NCI-H1092 (cell line): ENCODE measurements around the gene PLXNA4.

Source experiments
- DNase-seq: peaks from one replicate; lab custom pipeline; 2025; lab: John Stamatoyannopoulos, UW

The PLXNA4 gene

GRCh38 chr7:132500727-132501440, 75.4 kb downstream of the PLXNA4 start:
- no peak for DNase-seq

- DNase-seq = no peak
These were observed 76.8 kb downstream of the PLXNA4 start for GRCh38 chr7:132499487-132499886.

DNA sequence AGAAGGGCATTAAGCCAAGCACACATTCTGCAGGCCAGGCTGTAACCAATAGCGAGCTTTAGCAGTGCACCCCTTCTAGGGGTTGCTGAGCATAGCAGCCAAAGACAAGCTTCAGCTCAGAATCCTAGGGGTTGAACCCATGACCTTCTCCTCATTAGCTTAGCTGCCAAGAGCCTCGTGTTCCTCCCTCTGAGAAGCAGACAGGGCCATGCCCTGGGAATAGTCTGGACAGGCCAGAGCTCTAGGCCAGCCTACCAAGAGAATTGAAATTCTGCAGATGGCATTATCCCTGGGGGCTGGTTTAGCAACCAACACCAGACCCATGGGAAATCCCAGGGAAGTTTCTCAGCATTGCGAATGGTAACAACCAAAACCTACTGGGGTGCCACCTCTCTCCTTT, 77.2 kb downstream of the PLXNA4 start:
- DNase-seq = no peak

DNA sequence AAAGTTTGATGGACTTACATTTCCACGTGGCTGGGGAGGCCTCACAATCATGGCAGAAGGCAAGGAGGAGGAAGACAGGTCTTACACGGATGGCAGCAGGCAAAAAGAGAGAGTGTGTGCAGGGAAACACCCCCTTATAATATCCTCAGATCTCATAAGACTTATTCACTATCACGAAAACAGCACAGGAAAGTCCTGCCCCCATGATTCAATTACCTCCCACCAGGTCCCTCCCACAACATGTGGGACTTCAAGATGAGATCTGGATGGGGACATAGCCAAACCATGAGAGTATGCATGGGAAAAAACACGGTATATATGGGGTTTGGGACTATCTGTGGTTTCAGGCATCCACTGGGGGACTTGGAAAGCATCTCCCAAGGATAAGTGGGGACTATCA, 78.0 kb downstream of the PLXNA4 start:
- no peak for DNase-seq

DNA sequence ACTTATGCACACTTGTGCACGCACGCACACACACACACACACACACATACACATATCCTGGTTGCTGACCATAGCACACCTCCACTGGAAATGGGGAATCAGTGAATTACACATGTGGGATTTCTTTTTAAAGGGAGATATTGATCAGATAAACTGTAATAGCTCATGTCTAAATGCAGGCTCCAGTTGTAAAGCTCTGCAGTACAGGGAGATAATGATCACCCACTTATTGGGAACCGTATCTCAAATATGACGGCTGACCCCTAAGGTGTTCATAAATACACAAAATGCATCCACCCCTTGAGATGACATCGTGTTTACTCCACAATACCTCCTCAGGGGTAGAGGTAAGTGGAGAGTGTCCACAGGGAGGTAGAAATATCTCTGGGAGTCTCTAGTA, 79.2 kb downstream of the PLXNA4 start:
- no peak for DNase-seq

DNA sequence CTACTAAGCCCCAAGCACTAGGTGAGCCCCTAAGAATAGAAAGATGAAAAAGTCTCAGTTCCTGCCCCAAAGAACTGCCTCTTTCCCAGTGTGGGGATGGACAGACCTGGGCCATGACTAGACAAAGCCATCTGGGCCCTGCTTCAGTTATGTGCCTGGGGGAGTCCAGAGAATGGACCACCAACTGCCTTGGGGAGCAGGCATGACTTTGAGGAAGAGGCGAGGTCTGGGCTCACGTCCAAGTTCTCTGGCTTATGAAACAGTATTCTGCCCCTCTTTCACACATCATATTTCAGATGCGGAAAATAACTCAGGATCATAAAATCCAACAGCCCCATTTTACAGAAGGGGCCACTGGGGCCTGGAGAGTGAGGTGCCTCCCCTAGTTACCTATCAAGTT, 80.3 kb downstream of the PLXNA4 start:
- DNase-seq = no peak

DNA sequence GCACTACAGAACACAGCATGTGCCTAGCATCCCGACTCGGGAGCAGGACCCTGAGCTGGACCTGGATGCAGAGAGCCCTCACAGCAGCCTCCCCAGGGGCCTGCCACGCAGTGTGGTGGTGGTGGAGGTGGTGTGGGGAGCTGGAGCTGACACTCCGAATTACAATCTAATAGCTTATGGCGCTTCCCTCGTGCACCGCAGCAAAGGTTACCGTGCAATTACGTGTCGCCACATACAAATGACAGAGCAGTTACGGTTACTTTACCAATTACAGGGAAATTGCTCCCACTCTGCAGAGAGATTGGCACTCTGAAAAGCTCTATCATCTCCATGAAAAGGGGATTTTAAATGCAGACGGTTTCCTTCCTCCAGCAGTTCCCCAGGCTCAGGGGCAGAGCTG, 81.8 kb downstream of the PLXNA4 start:
- no peak for DNase-seq

DNA sequence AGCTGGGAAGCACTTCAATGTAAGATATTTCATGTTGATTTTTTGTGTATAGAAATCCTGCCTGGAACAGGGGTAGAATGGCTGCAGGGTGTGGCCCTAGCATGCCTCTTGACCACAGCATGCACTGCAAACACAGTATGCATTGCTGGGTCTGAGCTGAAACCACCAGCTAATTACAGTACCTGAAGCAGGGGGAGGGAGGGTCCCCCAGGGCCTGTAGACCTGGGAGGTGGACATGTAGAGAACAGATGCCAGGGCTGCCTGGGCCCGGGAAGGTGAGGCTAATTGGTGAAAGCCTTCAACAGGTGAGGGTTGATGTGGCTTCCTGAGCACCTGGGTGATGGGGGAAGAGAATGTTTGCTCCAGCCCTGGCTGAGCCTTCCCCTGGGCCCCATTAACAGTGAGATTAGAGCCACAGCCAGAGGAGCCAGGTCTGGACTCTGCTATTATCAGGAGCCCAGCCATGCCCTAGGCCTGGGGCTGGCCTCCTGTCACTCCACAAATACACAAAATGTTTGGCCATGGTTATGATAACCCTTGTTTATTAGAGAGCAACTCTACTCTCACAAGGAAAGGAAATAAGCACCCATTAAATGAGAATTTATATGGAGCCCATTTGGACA, 83.3 kb downstream of the PLXNA4 start:
- no peak for DNase-seq

DNA sequence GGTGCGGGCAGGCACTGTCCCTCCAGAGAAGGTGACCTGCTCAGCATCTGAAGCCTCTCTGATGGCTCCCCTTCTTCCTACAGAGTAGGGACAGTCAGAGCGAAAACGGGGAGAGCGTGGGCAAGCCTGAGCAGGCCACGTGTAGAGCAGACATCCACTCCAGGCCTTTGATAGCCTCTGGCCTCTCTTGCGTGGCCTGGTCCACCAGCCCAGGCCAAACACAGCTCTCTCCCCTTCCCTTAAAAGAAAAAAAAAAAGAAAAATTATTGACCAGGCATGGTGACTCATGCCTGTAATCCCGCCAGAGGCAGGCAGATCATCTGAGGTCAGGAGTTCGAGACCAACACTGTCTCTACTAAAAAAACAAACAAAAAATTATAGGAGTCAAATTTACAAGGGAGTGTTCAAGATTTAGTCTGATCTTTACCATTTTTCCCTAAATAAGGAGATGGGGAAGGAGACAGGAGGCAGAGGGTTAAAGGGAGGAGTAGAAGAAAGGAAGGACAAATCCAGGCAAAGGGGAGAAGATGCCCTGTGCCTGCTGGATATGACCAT, 84.8 kb downstream of the PLXNA4 start:
- no peak for DNase-seq

DNA sequence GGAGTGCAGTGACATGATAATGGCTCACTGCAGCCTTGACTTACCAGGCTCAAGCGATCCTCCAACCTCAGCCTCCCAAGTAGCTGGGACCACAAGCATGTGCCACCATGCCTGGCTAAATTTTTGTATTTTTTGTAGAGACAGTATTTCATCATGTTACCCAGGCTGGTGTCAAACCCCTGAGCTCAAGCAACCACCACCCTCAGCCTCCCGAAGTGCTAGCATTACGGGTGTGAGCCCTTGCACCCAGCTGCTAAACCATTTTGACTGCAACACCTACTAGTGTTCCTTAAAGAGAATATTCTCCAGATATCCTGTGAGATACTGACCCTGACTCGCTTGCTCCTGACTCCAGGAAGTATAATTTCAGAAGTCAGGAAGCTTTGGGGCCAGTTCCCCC, 85.8 kb downstream of the PLXNA4 start:
- no peak for DNase-seq

GRCh38 chr7:132489776-132490237, 86.5 kb downstream of the PLXNA4 start:
- DNase-seq = no peak

- DNase-seq = no peak
These were observed 87.5 kb downstream of the PLXNA4 start for GRCh38 chr7:132488634-132489302.

DNA sequence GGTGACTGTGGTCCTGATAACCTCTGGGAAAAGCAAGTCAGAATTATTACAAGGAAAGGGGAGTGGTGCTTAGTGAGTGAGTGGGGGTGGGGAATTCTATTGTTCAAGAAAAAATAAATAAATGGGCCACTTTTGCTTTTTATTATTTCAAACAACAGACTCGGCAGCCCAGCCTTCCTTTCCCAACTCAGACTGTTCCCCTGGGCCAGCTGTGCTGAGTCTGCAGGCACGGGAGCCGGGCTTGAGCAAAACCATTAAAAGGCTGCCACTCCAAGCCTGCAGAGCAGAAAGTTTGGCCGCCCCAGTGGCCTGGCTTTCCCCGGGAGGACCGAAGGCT, 90.0 kb downstream of the PLXNA4 start:
- no peak for DNase-seq

DNA sequence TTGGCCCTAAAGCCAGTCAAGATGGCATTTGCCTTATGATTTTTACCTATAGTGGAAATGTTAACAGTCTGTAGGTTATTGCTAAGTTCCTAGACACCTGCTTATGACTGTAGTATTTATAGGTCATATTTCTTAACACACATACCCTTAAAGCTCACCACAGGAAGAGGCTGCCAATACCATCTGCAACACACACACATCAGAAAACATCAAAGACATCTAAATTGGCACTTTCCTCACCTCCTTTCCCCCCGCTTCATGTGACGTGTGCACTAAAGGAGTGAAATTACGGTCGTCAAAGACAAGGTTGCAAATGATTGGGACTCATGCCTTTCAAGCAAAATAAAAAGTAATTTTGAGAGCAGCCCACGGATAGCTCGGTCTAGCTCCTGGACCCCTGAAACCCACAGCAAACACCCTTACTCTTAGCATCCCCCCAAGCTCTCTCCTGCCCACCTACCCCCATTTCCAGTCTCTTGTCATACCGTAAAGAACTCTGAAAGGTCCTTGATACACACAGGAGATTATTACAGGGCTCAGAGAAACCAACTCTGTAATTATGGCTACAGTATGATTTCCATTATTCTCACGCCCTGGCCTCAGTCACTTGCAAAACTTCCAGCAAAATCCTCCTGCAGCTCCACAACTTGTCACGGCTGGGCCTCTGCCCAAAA, 90.5 kb downstream of the PLXNA4 start:
- no peak for DNase-seq

DNA sequence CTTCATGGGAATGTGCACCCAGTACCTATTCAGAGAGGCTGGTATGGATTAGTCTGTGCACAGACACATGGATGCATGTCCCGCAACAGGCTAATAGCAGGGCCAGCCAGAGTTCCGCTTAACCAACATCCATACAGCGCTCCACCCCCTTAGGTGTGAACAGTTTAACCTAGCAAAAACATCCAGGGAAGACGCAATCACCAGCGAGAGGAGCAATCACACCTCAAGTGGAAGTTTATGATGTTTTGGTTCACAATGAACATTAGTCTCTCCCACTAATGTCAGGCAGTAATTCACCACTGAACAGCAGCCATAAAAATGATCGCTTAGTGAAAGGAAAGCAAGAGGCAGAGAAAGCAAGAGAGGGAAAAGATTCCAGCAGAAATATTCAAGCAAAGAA, 91.1 kb downstream of the PLXNA4 start:
- peak; percentile 21 for DNase-seq

- DNase-seq = no peak
These were observed 93.4 kb downstream of the PLXNA4 start for GRCh38 chr7:132482866-132483265.

DNA sequence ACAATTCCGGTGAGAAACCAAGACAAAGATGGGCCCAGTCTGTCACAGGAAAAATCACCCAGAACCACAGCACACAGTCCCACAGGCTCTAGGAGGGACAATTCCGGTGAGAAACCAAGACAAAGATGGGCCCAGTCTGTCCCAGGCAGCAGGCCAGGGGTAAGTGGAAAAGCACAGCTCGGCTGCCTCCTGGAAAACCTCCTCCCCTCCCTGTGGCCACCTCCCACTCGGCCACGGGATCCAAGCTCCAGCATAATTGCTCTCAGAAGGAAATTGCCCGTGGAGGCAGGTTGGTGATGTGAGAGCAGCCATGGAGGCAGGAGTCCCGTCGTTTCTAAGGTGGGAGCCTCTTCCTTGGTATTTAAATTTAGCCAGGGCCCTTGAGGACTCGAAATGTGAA, 95.7 kb downstream of the PLXNA4 start:
- DNase-seq = no peak

GRCh38 chr7:132476541-132476940, 99.7 kb downstream of the PLXNA4 start:
- no peak for DNase-seq

DNA sequence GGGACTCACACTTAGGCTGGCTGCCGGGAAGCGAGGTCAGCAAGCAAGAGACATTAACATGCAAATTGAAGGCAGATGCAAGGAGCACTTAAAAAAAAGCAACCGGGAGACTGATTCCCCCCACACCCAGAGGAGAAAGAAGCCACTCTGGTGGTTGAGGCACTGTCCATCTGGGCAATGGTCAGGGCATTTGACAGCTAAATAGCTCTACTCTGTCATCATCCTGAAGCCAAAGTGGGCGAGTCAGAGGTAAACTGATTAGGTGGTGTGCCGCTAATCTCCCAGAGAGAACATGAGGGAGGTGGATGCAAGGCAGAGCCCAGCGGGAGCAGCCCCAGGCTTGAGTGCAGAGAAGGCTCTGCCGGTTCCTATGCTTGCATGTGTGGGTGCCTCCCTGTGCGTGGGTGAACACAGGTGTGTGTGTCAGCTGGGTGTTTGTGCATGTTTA, 100.6 kb downstream of the PLXNA4 start:
- DNase-seq = no peak

- no peak for DNase-seq
These were observed 101.1 kb downstream of the PLXNA4 start for GRCh38 chr7:132475037-132475668.

DNA sequence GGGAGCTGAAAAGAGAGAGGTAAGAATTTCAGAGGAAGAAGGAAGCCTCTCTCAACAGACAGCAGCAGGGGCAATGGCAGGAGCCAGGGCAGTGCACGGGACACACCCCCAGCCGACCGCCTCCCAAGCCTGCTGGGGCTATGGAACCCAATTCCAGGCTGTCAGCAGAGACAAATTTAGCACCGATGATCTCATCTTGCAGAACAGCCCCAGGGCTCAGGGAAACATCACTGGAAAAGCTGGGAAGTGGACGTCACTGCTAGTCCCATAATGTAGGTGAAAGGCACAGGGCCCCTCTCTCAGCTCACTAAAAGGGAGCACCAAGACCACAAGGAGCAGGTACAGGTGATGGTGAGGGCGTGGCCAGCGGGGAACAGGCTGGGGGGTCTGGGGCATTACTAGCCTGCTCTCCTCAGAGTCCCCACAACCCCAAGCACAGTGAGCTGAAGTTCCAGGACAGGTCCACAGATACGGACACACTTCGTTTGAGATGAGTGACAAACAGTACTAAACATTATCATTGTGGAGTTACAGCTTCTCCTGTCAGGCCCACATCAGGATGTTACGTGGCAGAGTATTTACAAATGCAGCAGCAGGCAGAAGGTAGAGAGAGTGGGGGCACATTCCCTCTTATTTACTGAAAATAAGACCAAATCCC, 103.7 kb downstream of the PLXNA4 start:
- no peak for DNase-seq

- DNase-seq = no peak
These were observed 104.8 kb downstream of the PLXNA4 start for GRCh38 chr7:132471515-132471914.
